ENCODE data around the gene UGGT2.
"Not testable (repeated sequence)": the region's sequence is repeated elsewhere in the genome, so short reads cannot be mapped to it uniquely, and the experiment has no call there.

Gene UGGT2

DNA sequence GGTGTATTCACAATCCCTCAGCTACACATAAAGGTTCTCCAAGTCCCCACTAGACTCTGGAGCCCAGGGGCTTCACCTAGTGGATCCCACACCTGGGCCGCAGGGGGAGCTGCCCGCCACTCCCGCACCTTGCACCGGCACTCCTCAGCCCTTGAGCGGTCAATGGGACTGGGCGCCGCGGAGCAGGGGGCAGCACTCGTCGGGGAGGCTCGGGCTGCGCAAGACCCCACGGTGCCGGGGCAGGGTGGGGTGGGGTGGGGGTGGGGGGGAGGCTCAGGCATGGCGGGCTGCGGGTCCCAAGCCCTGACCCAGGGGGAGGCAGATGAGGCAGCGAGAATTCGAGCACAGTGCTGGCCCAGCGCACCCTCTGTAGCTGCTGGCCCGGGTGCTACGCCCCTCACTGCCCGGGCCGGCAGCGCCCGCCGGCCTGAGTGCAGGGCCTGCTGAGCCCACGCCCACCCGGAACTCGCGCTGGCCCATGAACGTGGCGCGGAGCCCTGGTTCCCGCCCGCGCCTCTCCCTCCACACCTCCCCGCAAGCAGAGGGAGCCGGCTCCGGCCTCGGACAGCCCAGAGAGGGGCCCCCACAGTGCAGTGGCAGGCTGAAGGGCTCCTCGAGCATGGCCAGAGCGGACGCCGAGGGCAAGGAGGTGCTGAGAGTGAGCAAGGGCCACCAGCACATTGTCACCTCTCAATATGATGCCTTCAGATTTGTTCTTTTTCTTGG, 121.7 kb downstream of the UGGT2 start:
- no peaks in the 10 kb centered on the region for H3K4me1 Mint-ChIP-seq
- ATAC-seq (replicated peaks; ENCODE audit: extremely low read depth, poor library complexity, severe bottlenecking) = no peak
- no peak for DNase-seq (ENCODE audit: low spot score in 2 of 2)
- H3K4me3 Mint-ChIP-seq = no peak overlapping the region
- no peaks in the 10 kb centered on the region for H3K27me3 Mint-ChIP-seq
- peaks cover 15% of the 10 kb centered on the region for H3K9me3 Mint-ChIP-seq
- H3K27ac Mint-ChIP-seq (ENCODE audit: low read depth) = no peak overlapping the region
- peaks cover 2% of the 10 kb centered on the region for H3K36me3 Mint-ChIP-seq (ENCODE audit: insufficient read depth)

DNA sequence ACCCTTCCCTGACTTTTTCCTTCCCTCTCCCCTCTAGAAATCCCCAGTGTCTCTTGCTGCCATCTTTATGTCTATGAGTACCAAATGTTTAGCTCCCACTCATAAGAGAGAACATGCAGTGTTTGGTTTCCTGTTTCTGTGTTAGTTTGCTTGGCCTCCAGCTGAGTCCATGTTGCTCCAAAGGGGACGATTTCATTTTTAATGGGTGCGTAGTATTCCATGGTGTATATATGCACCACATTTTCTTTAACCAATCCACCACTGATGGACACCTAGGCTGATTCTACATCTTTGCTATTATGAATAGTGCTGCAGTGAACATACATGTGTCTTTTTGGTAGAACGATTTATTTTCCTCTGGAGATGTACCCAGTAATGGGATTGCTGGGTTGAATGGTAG, 123.8 kb downstream of the UGGT2 start:
- Mint-ChIP-seq H3K9me3 (peaks cover 15% of the 10 kb centered on the region), H3K36me3 (ENCODE audit: insufficient read depth) (peaks cover 2% of the 10 kb centered on the region), H3K4me3 (no peak overlapping the region), H3K27me3 (no peaks in the 10 kb centered on the region), H3K27ac (ENCODE audit: low read depth) (no peak overlapping the region), H3K4me1 (no peaks in the 10 kb centered on the region)
- ATAC-seq (replicated peaks; ENCODE audit: extremely low read depth, poor library complexity, severe bottlenecking) (no peak), DNase-seq (ENCODE audit: low spot score in 2 of 2) (no peak)

DNA sequence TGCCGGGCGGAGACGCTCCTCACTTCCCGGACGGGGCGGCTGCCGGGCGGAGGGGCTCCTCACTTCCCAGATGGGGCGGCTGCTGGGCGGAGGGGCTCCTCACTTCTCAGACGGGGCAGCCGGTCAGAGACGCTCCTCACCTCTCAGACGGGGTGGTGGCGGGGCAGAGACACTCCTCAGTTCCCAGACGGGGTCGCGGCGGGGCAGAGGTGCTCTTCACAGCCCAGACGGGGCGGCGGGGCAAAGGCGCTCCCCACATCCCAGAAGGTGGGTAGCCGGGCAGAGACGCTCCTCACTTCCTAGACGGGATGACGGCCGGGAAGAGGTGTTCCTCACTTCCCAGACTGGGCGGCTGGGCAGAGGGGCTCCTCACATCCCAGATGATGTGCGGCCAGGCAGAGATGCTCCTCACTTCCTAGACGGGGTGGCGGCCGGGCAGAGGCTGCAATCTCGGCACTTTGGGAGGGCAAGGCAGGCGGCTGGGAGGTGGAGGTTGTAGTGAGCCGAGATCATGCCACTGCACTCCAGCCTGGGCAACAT, 124.8 kb downstream of the UGGT2 start:
- H3K9me3 Mint-ChIP-seq = peaks cover 15% of the 10 kb centered on the region
- DNase-seq (ENCODE audit: low spot score in 2 of 2); ATAC-seq (replicated peaks; ENCODE audit: extremely low read depth, poor library complexity, severe bottlenecking); H3K27ac Mint-ChIP-seq (ENCODE audit: low read depth); H3K27me3 Mint-ChIP-seq; H3K36me3 Mint-ChIP-seq (ENCODE audit: insufficient read depth); H3K4me3 Mint-ChIP-seq; H3K4me1 Mint-ChIP-seq: not testable (repeated sequence)

- Mint-ChIP-seq H3K27ac (ENCODE audit: low read depth) (no peak overlapping the region), H3K36me3 (ENCODE audit: insufficient read depth) (no peaks in the 10 kb centered on the region), H3K4me1 (no peaks in the 10 kb centered on the region), H3K4me3 (no peak overlapping the region), H3K27me3 (no peaks in the 10 kb centered on the region), H3K9me3 (peaks cover 8% of the 10 kb centered on the region)
- ATAC-seq (replicated peaks; ENCODE audit: extremely low read depth, poor library complexity, severe bottlenecking) = no peak
- no peak for DNase-seq (ENCODE audit: low spot score in 2 of 2)
These were observed 127.0 kb downstream of the UGGT2 start for GRCh38 chr13:95926231-95926630.

- H3K4me1 Mint-ChIP-seq = no peaks in the 10 kb centered on the region
- no peak for ATAC-seq (replicated peaks; ENCODE audit: extremely low read depth, poor library complexity, severe bottlenecking)
- no peak overlapping the region for H3K4me3 Mint-ChIP-seq
- H3K27me3 Mint-ChIP-seq = no peaks in the 10 kb centered on the region
- peaks cover 2% of the 10 kb centered on the region for H3K9me3 Mint-ChIP-seq
- no peaks in the 10 kb centered on the region for H3K36me3 Mint-ChIP-seq (ENCODE audit: insufficient read depth)
- H3K27ac Mint-ChIP-seq (ENCODE audit: low read depth) = no peak overlapping the region
- no peak for DNase-seq (ENCODE audit: low spot score in 2 of 2)
These were observed 128.7 kb downstream of the UGGT2 start for GRCh38 chr13:95924389-95924994.

DNA sequence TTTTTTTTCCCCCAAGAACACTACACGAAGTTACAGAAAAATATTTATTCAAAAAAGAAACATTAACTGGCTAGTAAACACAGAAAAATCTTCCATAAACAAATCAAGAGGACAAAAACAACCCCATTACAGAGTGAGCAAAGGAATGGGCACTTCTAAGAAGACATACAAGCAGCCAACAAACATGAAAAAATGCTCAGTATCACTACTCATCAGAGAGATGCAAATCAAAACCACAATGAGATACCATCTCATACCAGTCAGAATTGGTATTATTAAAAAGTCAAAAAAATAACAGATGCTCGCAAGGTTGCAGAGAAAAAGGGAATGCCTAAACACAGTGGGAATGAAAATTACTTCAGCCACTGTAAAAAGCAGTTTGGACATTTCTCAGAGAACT, 131.7 kb downstream of the UGGT2 start:
- H3K27ac Mint-ChIP-seq (ENCODE audit: low read depth) = no peak overlapping the region
- H3K4me3 Mint-ChIP-seq = no peak overlapping the region
- DNase-seq (ENCODE audit: low spot score in 2 of 2) (no peak), ATAC-seq (replicated peaks; ENCODE audit: extremely low read depth, poor library complexity, severe bottlenecking) (no peak)
- no peaks in the 10 kb centered on the region for H3K4me1 Mint-ChIP-seq
- H3K27me3 Mint-ChIP-seq = no peaks in the 10 kb centered on the region
- no peaks in the 10 kb centered on the region for H3K9me3 Mint-ChIP-seq
- no peaks in the 10 kb centered on the region for H3K36me3 Mint-ChIP-seq (ENCODE audit: insufficient read depth)

- Mint-ChIP-seq H3K4me1 (no peaks in the 10 kb centered on the region), H3K27ac (ENCODE audit: low read depth) (no peak overlapping the region), H3K4me3 (no peak overlapping the region), H3K36me3 (ENCODE audit: insufficient read depth) (no peaks in the 10 kb centered on the region), H3K27me3 (no peaks in the 10 kb centered on the region), H3K9me3 (no peaks in the 10 kb centered on the region)
- ATAC-seq (replicated peaks; ENCODE audit: extremely low read depth, poor library complexity, severe bottlenecking) (no peak), DNase-seq (ENCODE audit: low spot score in 2 of 2) (no peak)
These were observed 132.7 kb downstream of the UGGT2 start for GRCh38 chr13:95920485-95920884.

GRCh38 chr13:95918860-95919259, 134.3 kb downstream of the UGGT2 start:
- Mint-ChIP-seq H3K9me3 (no peaks in the 10 kb centered on the region), H3K27ac (ENCODE audit: low read depth) (no peak overlapping the region), H3K27me3 (no peaks in the 10 kb centered on the region), H3K4me3 (no peak overlapping the region), H3K4me1 (no peaks in the 10 kb centered on the region), H3K36me3 (ENCODE audit: insufficient read depth) (no peaks in the 10 kb centered on the region)
- DNase-seq (ENCODE audit: low spot score in 2 of 2) (no peak), ATAC-seq (replicated peaks; ENCODE audit: extremely low read depth, poor library complexity, severe bottlenecking) (no peak)

DNA sequence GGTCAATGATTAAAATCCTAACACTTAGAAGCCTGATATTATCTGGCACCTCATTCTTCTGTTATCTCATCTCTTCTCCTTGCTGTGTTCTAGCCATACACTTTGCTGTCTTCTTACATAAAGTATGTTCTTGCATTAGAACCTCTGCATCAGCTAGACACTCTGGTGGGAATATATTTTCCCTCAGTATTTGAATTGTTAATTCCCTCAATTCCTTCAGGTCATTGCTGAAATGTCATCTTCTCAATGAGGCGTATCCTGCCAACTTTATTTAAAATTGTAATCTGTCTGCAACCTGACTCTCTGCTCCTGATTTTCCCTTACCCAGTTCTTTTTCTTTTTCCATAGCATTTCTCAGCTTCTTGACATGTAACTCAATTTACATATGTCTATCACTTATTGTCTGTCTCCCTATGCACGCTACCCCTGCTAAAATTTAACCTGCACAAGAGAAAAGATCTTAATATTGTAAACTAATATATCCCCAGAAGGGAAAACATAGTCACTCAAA, 138.2 kb downstream of the UGGT2 start:
- Mint-ChIP-seq H3K4me3 (no peak overlapping the region), H3K9me3 (peaks cover 6% of the 10 kb centered on the region), H3K27ac (ENCODE audit: low read depth) (no peak overlapping the region), H3K36me3 (ENCODE audit: insufficient read depth) (no peaks in the 10 kb centered on the region), H3K27me3 (no peaks in the 10 kb centered on the region), H3K4me1 (no peaks in the 10 kb centered on the region)
- ATAC-seq (replicated peaks; ENCODE audit: extremely low read depth, poor library complexity, severe bottlenecking) = no peak
- DNase-seq (ENCODE audit: low spot score in 2 of 2) = no peak

GRCh38 chr13:95906999-95907398, 146.2 kb downstream of the UGGT2 start:
- Mint-ChIP-seq H3K4me1 (no peaks in the 10 kb centered on the region), H3K27me3 (no peaks in the 10 kb centered on the region), H3K4me3 (no peak overlapping the region), H3K27ac (ENCODE audit: low read depth) (no peak overlapping the region), H3K36me3 (ENCODE audit: insufficient read depth) (no peaks in the 10 kb centered on the region), H3K9me3 (peaks cover 20% of the 10 kb centered on the region)
- ATAC-seq (replicated peaks; ENCODE audit: extremely low read depth, poor library complexity, severe bottlenecking) = no peak
- DNase-seq (ENCODE audit: low spot score in 2 of 2) = no peak

DNA sequence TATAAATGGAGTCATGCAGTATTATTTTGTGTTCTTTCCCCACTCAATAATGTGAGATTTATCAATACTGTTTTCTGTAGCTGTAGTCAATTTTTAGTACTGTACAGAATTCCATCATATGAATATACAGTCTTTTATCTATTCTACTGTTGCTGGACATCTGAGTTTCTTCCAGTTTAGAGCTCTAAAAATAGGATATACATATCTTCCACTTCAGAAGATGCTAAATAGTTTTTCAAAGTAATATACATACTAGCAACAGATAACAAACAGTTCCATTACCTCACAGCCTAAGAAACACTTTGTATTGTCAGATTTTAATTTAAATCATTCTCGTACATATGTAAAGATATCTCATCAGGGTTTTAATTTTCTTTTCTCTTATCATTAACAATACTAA, 149.6 kb downstream of the UGGT2 start:
- Mint-ChIP-seq H3K4me3 (no peak overlapping the region), H3K9me3 (peaks cover 14% of the 10 kb centered on the region), H3K27me3 (no peaks in the 10 kb centered on the region), H3K4me1 (no peaks in the 10 kb centered on the region), H3K36me3 (ENCODE audit: insufficient read depth) (no peaks in the 10 kb centered on the region), H3K27ac (ENCODE audit: low read depth) (no peak overlapping the region)
- ATAC-seq (replicated peaks; ENCODE audit: extremely low read depth, poor library complexity, severe bottlenecking) (no peak), DNase-seq (ENCODE audit: low spot score in 2 of 2) (no peak)

- Mint-ChIP-seq H3K4me3 (no peak overlapping the region), H3K27ac (ENCODE audit: low read depth) (no peak overlapping the region), H3K4me1 (no peaks in the 10 kb centered on the region), H3K36me3 (ENCODE audit: insufficient read depth) (no peaks in the 10 kb centered on the region), H3K27me3 (no peaks in the 10 kb centered on the region), H3K9me3 (peaks cover 10% of the 10 kb centered on the region)
- DNase-seq (ENCODE audit: low spot score in 2 of 2) = no peak
- no peak for ATAC-seq (replicated peaks; ENCODE audit: extremely low read depth, poor library complexity, severe bottlenecking)
These were observed 150.5 kb downstream of the UGGT2 start for GRCh38 chr13:95902741-95903140.

DNA sequence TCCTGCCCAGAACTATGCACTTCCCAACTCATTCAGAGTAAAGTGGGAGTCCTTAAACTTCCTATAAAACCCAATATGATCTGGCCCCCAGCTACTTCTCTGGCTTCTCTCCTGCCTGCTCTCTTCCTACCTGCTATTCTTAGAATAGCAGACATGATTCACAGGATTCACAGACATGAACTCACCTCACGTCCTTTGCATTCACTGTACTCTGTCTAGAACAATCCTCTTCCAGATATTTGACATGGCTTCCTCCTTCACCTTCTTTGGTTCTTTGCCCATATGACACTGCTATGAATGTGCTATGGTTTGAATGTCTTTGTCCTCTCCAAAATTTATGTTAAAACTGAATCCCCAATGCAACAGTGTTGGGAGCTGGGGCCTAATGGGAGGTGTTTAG, 154.9 kb downstream of the UGGT2 start:
- Mint-ChIP-seq H3K36me3 (ENCODE audit: insufficient read depth) (no peaks in the 10 kb centered on the region), H3K27me3 (no peaks in the 10 kb centered on the region), H3K9me3 (peaks cover 5% of the 10 kb centered on the region), H3K4me3 (no peak overlapping the region), H3K4me1 (no peaks in the 10 kb centered on the region), H3K27ac (ENCODE audit: low read depth) (no peak overlapping the region)
- DNase-seq (ENCODE audit: low spot score in 2 of 2) (no peak), ATAC-seq (replicated peaks; ENCODE audit: extremely low read depth, poor library complexity, severe bottlenecking) (no peak)

Measured in central memory CD8-positive, alpha-beta T cell (primary cell).